Lower lobe of right lung (tissue), 2 donors: ENCODE data around the gene AADAC. TPM values are rescaled to one million over a fixed set of nuclear protein-coding genes. Genes with fewer than 3 reads are reported as not detected.
A peak's percentile ranks its signal among the peaks of the same experiment; 100 is the strongest.
"Not testable (repeated sequence)": the region's sequence is repeated elsewhere in the genome, so short reads cannot be mapped to it uniquely, and the experiment has no call there.

Experiments used
- ATAC-seq, 2 donors: fragments of 200-7000 bp; cut with Tn5 transposase; one replicate each; pipeline ENCODE4 v1.9.1; 2020 to 2022; ENCODE audit warnings: mild to moderate bottlenecking in 2 of 2, moderate library complexity in 2 of 2
- DNase-seq: peaks from one replicate; pipeline ENCODE4 v3.0.0-alpha.2; 2020
- H3K27ac ChIP-seq: fragments of 200-600 bp; one replicate; pipeline ENCODE4 v1.8.0; 2022
- H3K27me3 ChIP-seq: fragments of 200-600 bp; one replicate; pipeline ENCODE4 v1.8.0; 2022; ENCODE audit warnings: low read depth
- H3K36me3 ChIP-seq: fragments of 200-600 bp; one replicate; pipeline ENCODE4 v1.8.0; 2022; ENCODE audit warnings: mild to moderate bottlenecking
- H3K4me1 ChIP-seq: fragments of 200-600 bp; one replicate; pipeline ENCODE4 v1.8.0; 2022
- H3K4me3 ChIP-seq: fragments of 200-600 bp; one replicate; pipeline ENCODE4 v1.8.0; 2022; ENCODE audit warnings: mild to moderate bottlenecking
- H3K9me3 ChIP-seq: fragments of 200-600 bp; one replicate; pipeline ENCODE4 v1.8.0; 2022
- CTCF ChIP-seq: fragments of 200-600 bp; IDR thresholded peaks from one replicate; pipeline ENCODE4 v1.8.0; 2022; ENCODE audit warnings: antibody characterized with exemption, mild to moderate bottlenecking
- intact Hi-C: fragments of 100-400 bp; cut with DNase I; formaldehyde crosslinking; loops from one replicate; pipeline ENCODE4 v1.11.0; 2022
- total RNA-seq: library from RNA; stranded (reverse); fragmentation: NEBNext Ultra II Directional; extraction: Animal tissue kit (Norgen Biotek cat#: 25700); gene quantifications from one replicate; pipeline ENCODE4 v1.2.1, GENCODE V29; 2021
- donor health status: DM: no; HTN: yes; CAD: no; lungs with severe emphysema.

The AADAC gene
- total RNA-seq, 1 donor from 2014 or later: 5.6 TPM

- Histone ChIP-seq H3K4me1 (no peaks in the 10 kb centered on the region), H3K27ac (peak overlapping the region; percentile 5), H3K9me3 (no peaks in the 10 kb centered on the region), H3K27me3 (no peaks in the 10 kb centered on the region), H3K36me3 (no peaks in the 10 kb centered on the region), H3K4me3 (no peak overlapping the region)
- intact Hi-C loops: no loop called here
- ATAC-seq (peak in 1 of 2 donors; percentile 87), DNase-seq (no peak)
- no peak for TF ChIP-seq CTCF
Measured at GRCh38 chr3:151789853-151790463, 24.0 kb upstream of the AADAC start.

DNA sequence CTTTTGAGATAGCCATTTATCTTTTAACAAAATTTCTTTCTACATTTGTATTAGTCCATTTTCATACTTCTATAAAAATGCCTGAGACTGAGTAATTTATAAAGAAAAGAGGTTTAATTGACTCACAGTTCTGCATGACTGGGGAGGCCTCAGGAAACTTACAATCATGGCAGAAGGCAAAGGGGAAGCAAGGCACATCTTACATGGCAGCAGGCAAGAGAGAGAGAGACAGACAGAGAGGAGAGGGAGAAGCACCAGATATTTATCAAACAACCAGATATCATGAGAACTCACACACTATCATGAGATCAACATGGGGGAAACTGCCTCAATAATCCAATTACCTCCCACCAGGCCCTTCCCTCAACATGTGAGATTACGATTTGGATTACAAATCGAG is 23.2 kb upstream of the AADAC start:
- DNase-seq, H3K4me1 ChIP-seq, ATAC-seq, H3K4me3 ChIP-seq, intact Hi-C loops, H3K36me3 ChIP-seq, H3K27ac ChIP-seq, H3K27me3 ChIP-seq, H3K9me3 ChIP-seq: not testable (repeated sequence)

GRCh38 chr3:151792411-151792810 is 21.5 kb upstream of the AADAC start:
- ATAC-seq: no peak
- intact Hi-C loops: no loop called here
- TF ChIP-seq CTCF: no peak

DNA sequence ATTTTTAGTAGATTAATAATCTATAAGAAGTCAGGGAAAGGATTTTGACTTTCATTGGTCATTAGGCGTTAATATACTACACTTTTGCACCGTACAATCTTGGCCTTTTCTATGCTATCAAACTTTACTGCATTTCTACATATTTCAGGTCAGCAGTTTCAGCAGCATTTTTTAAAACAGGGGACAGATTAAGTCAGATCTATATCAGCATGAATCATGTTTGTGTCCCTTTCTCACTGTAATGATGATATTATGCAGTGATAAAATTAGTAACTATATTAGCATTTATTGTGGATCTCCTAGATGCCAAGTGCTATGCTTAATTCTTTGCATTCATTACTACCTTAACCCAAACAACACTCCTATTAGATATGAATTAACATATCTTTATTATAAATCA is 20.3 kb upstream of the AADAC start:
- no peak for DNase-seq
- Histone ChIP-seq H3K4me1 (no peaks in the 10 kb centered on the region), H3K27ac (no peak overlapping the region), H3K9me3 (no peaks in the 10 kb centered on the region), H3K36me3 (no peaks in the 10 kb centered on the region), H3K4me3 (no peak overlapping the region), H3K27me3 (no peaks in the 10 kb centered on the region)
- intact Hi-C loops: no loop called here
- ATAC-seq: no peak
- no peak for TF ChIP-seq CTCF

More at GRCh38 chr3:151792411-151792810, 21.5 kb upstream of the AADAC start:
- DNase-seq: no peak
- H3K27me3 ChIP-seq: no peaks in the 10 kb centered on the region
- no peaks in the 10 kb centered on the region for H3K9me3 ChIP-seq
- no peak overlapping the region for H3K27ac ChIP-seq
- H3K4me1 ChIP-seq: no peaks in the 10 kb centered on the region
- H3K4me3 ChIP-seq: no peak overlapping the region
- H3K36me3 ChIP-seq: no peaks in the 10 kb centered on the region

GRCh38 chr3:151794080-151794479 is 19.8 kb upstream of the AADAC start:
- Histone ChIP-seq H3K4me1 (no peaks in the 10 kb centered on the region), H3K9me3 (no peaks in the 10 kb centered on the region), H3K27me3 (no peaks in the 10 kb centered on the region), H3K36me3 (no peaks in the 10 kb centered on the region), H3K27ac (no peak overlapping the region), H3K4me3 (no peak overlapping the region)
- intact Hi-C loops: no loop called here
- ATAC-seq (no peak), DNase-seq (no peak)
- TF ChIP-seq CTCF: no peak

DNA sequence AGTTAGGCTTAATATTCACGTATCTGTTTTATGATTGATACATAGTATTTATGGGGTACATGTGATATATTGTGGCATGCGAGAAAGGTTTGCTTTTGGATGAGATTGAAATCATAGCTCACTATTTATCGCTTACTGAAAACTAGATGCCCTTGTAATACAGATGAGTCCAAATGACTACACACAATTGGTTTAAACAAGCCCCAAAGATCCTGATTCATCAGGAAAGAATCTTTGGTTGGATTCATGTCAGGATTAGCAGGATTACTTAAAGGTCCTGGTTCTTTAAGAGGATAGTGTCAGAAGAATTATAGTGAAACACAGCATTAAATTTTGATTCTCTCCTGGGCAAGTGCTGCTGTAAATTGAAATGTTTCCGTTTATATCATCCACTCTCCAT is 18.6 kb upstream of the AADAC start:
- Histone ChIP-seq H3K4me3 (no peak overlapping the region), H3K27me3 (no peaks in the 10 kb centered on the region), H3K9me3 (no peaks in the 10 kb centered on the region), H3K27ac (no peak overlapping the region), H3K4me1 (no peaks in the 10 kb centered on the region), H3K36me3 (no peaks in the 10 kb centered on the region)
- TF ChIP-seq CTCF: no peak
- no peak for DNase-seq
- intact Hi-C loops: no loop called here
- ATAC-seq: no peak
